Left renal pelvis (tissue), 4 donors: ENCODE results near the gene ARL5A. TPM values are rescaled to one million over a fixed set of nuclear protein-coding genes. Genes with fewer than 3 reads are reported as not detected.
"Not testable (repeated sequence)": the region's sequence is repeated elsewhere in the genome, so short reads cannot be mapped to it uniquely, and the experiment has no call there.

ENCODE experiments used
- DNase-seq, 4 donors: peaks; one replicate each; pipeline ENCODE4 v3.0.0-alpha.2; 2013; ENCODE audit warnings: low read depth in 4 of 4, low spot score in 3 of 4
- polyA plus RNA-seq, 4 donors: library from polyadenylated mRNA; unstranded; fragments of 120-200 nt; gene quantifications; one replicate each; pipeline ENCODE4 v1.2.1, GENCODE V29; 2013; ENCODE audit not compliant: insufficient read length in 4 of 4

ARL5A gene, protein sequence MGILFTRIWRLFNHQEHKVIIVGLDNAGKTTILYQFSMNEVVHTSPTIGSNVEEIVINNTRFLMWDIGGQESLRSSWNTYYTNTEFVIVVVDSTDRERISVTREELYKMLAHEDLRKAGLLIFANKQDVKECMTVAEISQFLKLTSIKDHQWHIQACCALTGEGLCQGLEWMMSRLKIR
- polyA plus RNA-seq: 10 to 100 TPM; 32.8 to 46.5 (median 40.8) TPM

GRCh38 chr2:151828143-151828889 lies at the start of gene ARL5A:
Gene ARL5A, minus strand, starts transcription at chr2:151828421. Its CDS starts 245 bp downstream, at chr2:151828176.
- peak; percentile 88 to 93 (median 90) for DNase-seq

GRCh38 chr2:151875631-151876030 lies 47.4 kb upstream of the ARL5A start:
- DNase-seq: not testable (repeated sequence)

DNA sequence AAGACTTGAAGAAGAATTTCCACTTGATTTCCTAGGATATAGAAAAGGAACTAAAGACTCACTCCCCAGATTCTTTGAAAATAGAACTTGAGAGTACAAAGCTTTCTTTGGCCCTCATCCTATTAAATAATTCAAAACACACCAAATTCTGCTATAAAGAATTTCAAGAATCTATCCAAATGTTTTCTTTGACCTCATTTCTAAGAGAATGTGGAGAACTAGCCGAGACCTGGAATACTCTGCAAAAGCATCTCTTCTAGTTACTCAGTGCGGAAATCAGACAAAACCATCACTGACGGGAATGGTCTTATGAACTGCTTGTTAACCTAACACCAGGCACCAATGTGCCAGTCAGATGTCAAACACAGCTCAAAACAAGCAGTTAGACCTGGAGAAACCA lies 44.2 kb upstream of the ARL5A start:
- no peak for DNase-seq

DNA sequence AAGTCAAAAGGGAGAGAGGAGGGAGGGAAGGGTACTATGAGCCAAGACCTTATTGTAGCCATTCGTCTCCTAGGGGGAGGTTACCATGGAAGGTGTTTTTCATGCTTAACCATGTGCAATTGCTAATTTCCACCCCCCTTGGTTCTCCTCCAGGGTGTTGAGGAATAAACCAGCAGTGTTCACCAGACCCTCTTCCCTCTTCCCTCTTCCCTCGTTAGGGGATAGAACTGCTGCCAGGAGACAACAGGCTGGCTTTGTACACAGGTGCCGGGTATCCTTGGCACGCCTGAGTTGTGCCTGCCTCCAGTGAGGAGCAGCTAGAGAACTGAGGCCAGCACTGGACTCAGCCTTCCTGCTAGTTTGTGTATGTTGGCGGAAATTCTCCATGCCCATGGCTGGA lies 41.1 kb upstream of the ARL5A start:
- DNase-seq: no peak

DNA sequence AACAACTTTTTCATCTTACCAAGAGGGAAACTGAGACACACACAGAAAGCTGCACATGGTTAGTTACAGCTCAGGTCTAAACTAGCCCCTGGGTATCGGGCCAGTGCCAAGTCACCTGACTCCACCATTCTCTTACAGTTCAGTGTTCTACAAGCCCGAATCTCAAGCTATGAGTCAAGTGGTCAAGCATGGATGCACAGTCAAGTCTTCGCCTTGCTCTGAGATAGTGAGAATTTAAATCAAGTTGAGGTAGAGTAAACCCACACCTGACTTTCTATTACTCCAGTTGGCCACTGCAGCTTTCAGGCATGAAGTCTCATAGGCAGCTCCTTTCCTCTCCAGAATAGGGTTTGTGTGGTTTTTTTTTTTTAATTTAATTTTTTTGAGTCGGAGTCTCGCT lies 34.5 kb upstream of the ARL5A start:
- DNase-seq: no peak

DNA sequence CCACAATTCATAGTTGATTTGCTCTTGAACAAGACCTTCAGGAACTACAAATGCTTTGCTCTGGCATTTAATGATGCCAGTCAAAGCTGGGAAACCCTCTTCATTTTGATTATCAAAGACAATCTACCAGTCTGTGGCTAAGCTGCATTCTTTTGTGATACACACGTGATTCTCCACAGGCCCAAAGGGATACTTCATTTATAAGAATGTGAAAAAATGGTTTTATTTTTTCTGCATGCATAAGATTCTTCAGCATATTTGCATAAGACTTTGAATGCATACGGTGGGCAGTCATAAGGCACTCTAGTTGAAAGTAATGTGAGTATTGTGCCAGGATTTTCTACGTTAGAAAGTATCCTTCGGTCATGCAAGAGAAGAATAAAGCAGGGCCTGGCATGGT lies 33.0 kb upstream of the ARL5A start:
- no peak for DNase-seq

- no peak for DNase-seq
These were observed 32.5 kb upstream of the ARL5A start for GRCh38 chr2:151860613-151861146.

GRCh38 chr2:151860210-151860609 lies 32.0 kb upstream of the ARL5A start:
- no peak for DNase-seq

- no peak for DNase-seq
These were observed 29.4 kb upstream of the ARL5A start for GRCh38 chr2:151857650-151858049.

DNA sequence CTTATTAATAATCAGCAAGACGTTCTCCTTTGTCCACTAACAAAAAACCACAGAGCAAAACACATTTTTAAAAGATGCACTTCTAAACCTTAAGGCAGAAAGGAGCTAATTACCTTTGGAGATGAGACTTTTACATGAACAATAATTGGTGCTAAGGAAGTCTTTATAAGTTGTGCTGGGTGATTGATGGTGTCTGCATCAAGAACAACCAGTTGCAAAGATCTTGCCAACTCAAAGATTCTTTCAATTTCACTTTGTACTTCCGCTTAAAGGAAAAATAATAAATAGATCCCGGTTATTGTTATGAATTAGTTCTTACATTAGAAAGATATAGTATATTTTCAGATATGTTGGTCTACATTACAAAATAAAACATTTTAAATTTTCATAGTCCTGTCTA lies 26.9 kb upstream of the ARL5A start:
- no peak for DNase-seq

GRCh38 chr2:151853070-151853758 lies 25.0 kb upstream of the ARL5A start:
- DNase-seq: no peak

DNA sequence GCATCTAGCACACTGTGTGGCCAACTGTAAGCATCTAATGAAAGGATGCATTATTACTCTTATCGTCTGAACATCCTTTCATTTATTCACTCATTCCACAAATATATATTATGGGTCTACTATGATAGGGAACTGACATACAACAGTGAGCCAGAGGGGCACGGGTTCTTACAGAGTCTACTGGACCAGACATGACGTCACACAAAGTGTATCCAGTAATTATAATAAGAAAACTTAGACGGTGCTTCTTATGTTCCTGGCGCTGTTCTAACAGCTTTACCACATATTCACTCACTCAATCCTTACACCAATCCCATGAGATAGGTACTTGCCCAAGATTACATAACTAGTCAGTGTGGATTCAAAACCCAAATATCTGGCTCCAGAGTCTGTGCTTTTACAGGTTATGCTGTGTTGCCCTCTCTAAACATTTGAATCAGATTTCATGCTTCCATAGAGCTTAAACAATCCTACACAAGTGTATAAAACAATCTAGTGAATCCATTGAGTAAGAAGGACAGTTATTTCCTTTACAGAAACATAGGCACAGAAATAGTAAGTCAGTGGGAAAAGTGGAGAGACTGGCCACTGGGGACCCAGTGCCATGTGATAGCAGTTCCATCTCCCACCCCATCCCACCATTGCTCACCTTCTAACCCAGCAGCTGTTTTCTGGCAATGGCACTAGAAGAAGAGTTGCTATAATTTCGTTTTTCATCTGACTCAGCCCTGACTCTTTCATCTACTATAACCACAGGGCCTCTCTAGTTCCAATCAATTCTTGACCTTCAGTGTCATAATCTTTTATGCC lies 24.2 kb upstream of the ARL5A start:
- DNase-seq: no peak

DNA sequence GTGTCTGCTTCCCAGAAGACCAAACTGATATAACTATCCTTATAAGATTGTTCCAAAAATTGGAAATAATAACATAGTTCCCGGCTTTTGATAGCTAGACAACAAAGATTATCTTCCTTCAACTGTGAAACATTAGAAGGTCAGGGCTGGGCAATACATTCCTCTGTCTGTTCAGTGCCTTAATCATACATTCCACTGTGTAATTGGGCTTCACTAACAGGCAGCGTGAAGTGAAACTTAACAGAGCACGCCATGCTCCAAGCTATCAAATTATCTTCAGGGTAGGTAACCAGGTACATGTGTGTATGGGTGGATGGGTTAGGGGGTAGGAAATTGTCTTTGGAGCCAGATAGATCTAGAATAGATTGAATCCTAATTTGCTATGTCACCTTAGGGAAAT lies 23.5 kb upstream of the ARL5A start:
- DNase-seq: no peak

GRCh38 chr2:151849413-151850010 lies 21.3 kb upstream of the ARL5A start:
- DNase-seq: no peak

- DNase-seq: no peak
These were observed 17.7 kb upstream of the ARL5A start for GRCh38 chr2:151845884-151846283.

DNA sequence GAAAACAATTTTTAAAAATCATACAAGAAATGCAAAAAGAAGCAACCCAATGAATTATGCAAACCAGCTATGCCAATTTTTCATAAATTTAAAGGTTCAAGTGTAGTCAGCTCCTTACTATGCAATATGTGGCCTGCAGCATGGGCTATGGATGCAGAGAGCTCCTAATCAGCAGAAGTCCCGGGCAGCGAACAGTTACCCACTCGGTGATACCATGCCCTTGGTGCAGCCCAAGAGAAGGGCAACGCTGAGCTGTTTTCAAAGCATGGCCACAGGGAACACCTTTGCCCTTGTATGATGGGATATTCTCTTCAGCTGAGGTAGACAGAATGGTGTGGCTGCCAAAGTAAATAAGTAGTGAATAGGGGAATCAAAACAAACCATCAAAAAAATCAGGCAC lies 17.3 kb upstream of the ARL5A start:
- DNase-seq: no peak

DNA sequence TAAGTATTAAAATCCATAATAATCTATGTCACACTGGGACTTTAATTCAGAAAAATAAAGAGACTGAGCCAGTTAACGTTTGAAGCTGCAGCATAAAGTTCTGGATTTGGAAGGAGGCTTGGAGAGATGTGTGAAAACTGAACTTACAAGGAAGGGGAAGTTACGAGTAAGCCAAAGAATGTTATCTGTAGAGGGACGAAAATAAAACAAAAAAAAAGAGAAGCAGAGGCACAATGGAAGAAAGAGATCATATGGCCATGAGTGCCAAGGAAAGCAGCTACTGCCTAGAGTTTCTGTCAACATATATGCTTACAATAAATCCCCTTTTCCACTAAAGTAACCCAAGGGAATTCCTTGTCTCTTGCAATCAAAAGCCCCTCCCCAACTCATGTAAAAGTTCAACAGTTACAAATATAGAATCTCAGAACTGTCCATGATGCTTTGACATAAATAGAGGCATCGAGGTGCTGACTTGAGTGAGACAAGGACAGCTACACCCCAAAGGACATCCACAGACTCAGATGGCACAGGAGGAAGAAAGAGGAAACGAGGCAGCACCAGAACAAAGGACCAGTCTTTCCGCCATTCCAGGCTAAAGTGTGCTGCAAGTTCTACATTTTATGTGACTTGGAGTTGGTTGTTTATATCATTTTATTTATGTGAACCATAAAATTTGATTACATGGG lies 16.1 kb upstream of the ARL5A start:
- no peak for DNase-seq

- no peak for DNase-seq
These were observed 15.5 kb upstream of the ARL5A start for GRCh38 chr2:151843691-151844061.

- no peak for DNase-seq
These were observed 14.8 kb upstream of the ARL5A start for GRCh38 chr2:151842830-151843690.
